Spleen (tissue), 7 donors: ENCODE results near the gene TOR1A.

Experiments used
- POLR2A ChIP-seq, 3 donors: fragments of 450-650 bp; IDR thresholded peaks; one replicate each; pipeline ENCODE4 v1.5.1; 2017; ENCODE audit warnings: antibody characterized with exemption in 3 of 3, mild to moderate bottlenecking in 1 of 3
- TF ChIP-seq, protein P1 (sequence below), 11 experiments: fragments of 200-600 bp in 7 of 11; fragments of 450-650 bp in 4 of 11; sonication (generic) in 4 of 11; IDR thresholded peaks in 8 of 11; conservative IDR thresholded peaks in 3 of 11; 1 replicate in 7 of 11; 2 replicates in 4 of 11; pipeline versions ENCODE4 v1.4.0 to v1.8.0; 2016 to 2021; ENCODE audit warnings: antibody characterized with exemption in 11 of 11, inconsistent platforms in 4 of 11, mild to moderate bottlenecking in 1 of 11
- donor health status: DM: no; HTN: no; CAD: no; lungs with moderate emphysema.
- donor health status: DM: no; HTN: no; CAD: no.
- donor health status: DM: no; HTN: no; CAD: no.

DNA sequence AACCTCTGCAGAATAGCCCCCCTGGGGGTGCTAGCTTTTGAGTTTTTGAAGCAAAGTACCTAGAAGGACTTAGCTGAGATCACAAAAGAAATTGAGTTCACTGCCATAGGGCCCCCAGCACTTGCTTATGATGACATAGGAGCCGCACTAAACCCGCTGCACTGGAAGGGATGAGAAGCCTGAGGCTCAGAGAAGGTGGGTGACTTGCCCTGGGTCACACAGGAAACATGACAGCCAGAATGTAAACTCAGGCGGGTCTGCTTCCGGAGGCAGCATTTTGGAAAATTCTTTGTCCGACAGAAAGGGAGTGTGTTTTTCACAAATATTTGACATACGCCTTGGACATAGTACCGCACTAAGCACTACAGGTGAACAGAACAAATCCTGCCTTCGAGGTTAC is 29.4 kb downstream of the TOR1A start:
- TF ChIP-seq POLR2A (IDR thresholded peaks at IDR 0.05) = no peak
- TF ChIP-seq, protein P1, sequence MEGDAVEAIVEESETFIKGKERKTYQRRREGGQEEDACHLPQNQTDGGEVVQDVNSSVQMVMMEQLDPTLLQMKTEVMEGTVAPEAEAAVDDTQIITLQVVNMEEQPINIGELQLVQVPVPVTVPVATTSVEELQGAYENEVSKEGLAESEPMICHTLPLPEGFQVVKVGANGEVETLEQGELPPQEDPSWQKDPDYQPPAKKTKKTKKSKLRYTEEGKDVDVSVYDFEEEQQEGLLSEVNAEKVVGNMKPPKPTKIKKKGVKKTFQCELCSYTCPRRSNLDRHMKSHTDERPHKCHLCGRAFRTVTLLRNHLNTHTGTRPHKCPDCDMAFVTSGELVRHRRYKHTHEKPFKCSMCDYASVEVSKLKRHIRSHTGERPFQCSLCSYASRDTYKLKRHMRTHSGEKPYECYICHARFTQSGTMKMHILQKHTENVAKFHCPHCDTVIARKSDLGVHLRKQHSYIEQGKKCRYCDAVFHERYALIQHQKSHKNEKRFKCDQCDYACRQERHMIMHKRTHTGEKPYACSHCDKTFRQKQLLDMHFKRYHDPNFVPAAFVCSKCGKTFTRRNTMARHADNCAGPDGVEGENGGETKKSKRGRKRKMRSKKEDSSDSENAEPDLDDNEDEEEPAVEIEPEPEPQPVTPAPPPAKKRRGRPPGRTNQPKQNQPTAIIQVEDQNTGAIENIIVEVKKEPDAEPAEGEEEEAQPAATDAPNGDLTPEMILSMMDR (IDR thresholded peaks at IDR 0.05 in 8 of 11, conservative IDR thresholded peaks at IDR 0.05 in 3 of 11) = no peak
